Epithelial cell of esophagus (primary cell): ENCODE measurements around the gene SRGAP1.
"Not testable (repeated sequence)": the region's sequence is repeated elsewhere in the genome, so short reads cannot be mapped to it uniquely, and the experiment has no call there.

Source experiments
- DNase-seq: peaks from one replicate; pipeline ENCODE4 v3.0.0; 2010; ENCODE audit warnings: low read depth
- H3K4me3 ChIP-seq: 2 replicates; pipeline ENCODE4 v1.5.1; 2011; ENCODE audit warnings: mild to moderate bottlenecking, low read length, control low read depth
- CTCF ChIP-seq: IDR thresholded peaks from 2 replicates; pipeline ENCODE4 v1.5.1; 2011; ENCODE audit warnings: low read depth, mild to moderate bottlenecking, low read length, control low read depth, inconsistent platforms; ENCODE audit not compliant: insufficient read depth; ENCODE audit errors: missing control alignments

SRGAP1 gene

GRCh38 chr12:64189530-64189929 lies 345.0 kb downstream of the SRGAP1 start:
- H3K4me3 ChIP-seq: no peak overlapping the region
- no peak for TF ChIP-seq CTCF
- DNase-seq: no peak

- H3K4me3 ChIP-seq: no peak overlapping the region
- no peak for DNase-seq
- no peak for TF ChIP-seq CTCF
Measured at GRCh38 chr12:64190140-64190539, 345.6 kb downstream of the SRGAP1 start.

- no peak for TF ChIP-seq CTCF
- DNase-seq: no peak
- H3K4me3 ChIP-seq: no peak overlapping the region
Measured at GRCh38 chr12:64192644-64193444, 348.3 kb downstream of the SRGAP1 start.

- no peak for DNase-seq
- no peak overlapping the region for H3K4me3 ChIP-seq
- TF ChIP-seq CTCF: no peak
Measured at GRCh38 chr12:64193931-64194330, 349.4 kb downstream of the SRGAP1 start.

- no peak for TF ChIP-seq CTCF
- DNase-seq: no peak
- H3K4me3 ChIP-seq: no peak overlapping the region
Measured at GRCh38 chr12:64194333-64195149, 350.0 kb downstream of the SRGAP1 start.

GRCh38 chr12:64195841-64196240 lies 351.3 kb downstream of the SRGAP1 start:
- not testable (repeated sequence) for H3K4me3 ChIP-seq, DNase-seq

GRCh38 chr12:64203036-64203435 lies 358.5 kb downstream of the SRGAP1 start:
- DNase-seq: no peak
- H3K4me3 ChIP-seq: no peak overlapping the region
- TF ChIP-seq CTCF: no peak
